ENCODE results near the gene SPATA45. TPM values are rescaled to one million over a fixed set of nuclear protein-coding genes. Genes with fewer than 3 reads are reported as not detected.

SPATA45 gene
- total and polyA plus RNA-seq, 2 of the 8 experiments (the other 6 are each of a cell fraction or from before 2014, with no cell fraction given), result 0.21 to 0.65 TPM

GRCh38 chr1:212791676-212792395 is 55.6 kb downstream of the SPATA45 start, which contains the start of the genes NSL1 and TATDN3:
TSS of gene NSL1 (minus strand) at chr1:212791777. CDS start at chr1:212791763, 14 bp downstream.
TSS of gene TATDN3 (plus strand) at chr1:212791894. CDS start at chr1:212791922, 28 bp downstream.
- Histone ChIP-seq H3K18ac (ENCODE audit: extremely low read depth, low read length) (peak within 1 kb of the TSS; percentile 90), H3K56ac (replicated peaks; ENCODE audit: insufficient read length, low read depth, low read length) (peak within 1 kb of the TSS; percentile 24)
- TF ChIP-seq TBP (IDR thresholded peaks at IDR 0.05; ENCODE audit: low read depth, low read length), result peak; percentile 97
- TF ChIP-seq YY1 (IDR thresholded peaks at IDR 0.05; ENCODE audit: low read depth, low read length), result peak; percentile 98
- peak in 1 of 2 experiments; percentile 28; a peak in 1 of 4 replicates for TF ChIP-seq HDAC2 (IDR thresholded peaks at IDR 0.05; ENCODE audit: borderline replicate concordance in 1 of 2, low read depth in 2 of 2, low read length in 2 of 2)
- TF ChIP-seq CHD2 (IDR thresholded peaks at IDR 0.05; ENCODE audit: low read length), result 0 out of 2 replicates have a peak, but pooled peaks have one; percentile 47
- peak; percentile 88 for TF ChIP-seq PHF8 (conservative IDR thresholded peaks at IDR 0.05; ENCODE audit: low read depth, low read length)
- TF ChIP-seq CBX5 (IDR thresholded peaks at IDR 0.05; ENCODE audit: low read depth, low read length), result no peak
- no peak for TF ChIP-seq USF2 (IDR thresholded peaks at IDR 0.05; ENCODE audit: low read length)
- peak; percentile 66 for TF ChIP-seq SRF (IDR thresholded peaks at IDR 0.05; ENCODE audit: low read depth, low read length)
- peak; percentile 98 for TF ChIP-seq TAF7 (optimal IDR thresholded peaks at IDR 0.05; ENCODE audit: borderline replicate concordance, low read depth, low read length)

More at GRCh38 chr1:212791676-212792395, 55.6 kb downstream of the SPATA45 start, which contains the start of the genes NSL1 and TATDN3:
- Histone ChIP-seq H3K14ac (ENCODE audit: insufficient read length) (no peak within 1 kb of the TSS), H2AK5ac (ENCODE audit: low read depth, low read length) (no peak within 1 kb of the TSS), H2BK5ac (ENCODE audit: low read depth, low read length) (peak within 1 kb of the TSS; percentile 93), H3K9ac (replicated peaks in 1 of 4; ENCODE audit: extremely low read depth in 1 of 4, low read depth in 3 of 4, low read length in 3 of 4) (peak within 1 kb of the TSS; percentile 79 to 94 (median 92)), H4K5ac (ENCODE audit: insufficient read length, low read depth, low read length) (peak within 1 kb of the TSS; percentile 93), H3K4me3 (ENCODE audit: extremely low read depth in 1 of 4, insufficient read depth in 2 of 4, low read depth in 3 of 4, low read length in 4 of 4) (peak within 1 kb of the TSS; percentile 77 to 99 (median 88)), H4K8ac (ENCODE audit: extremely low read depth, insufficient read depth, low read length) (peak within 1 kb of the TSS; percentile 99), H2BK12ac (ENCODE audit: low read depth, low read length) (peak within 1 kb of the TSS; percentile 60; the same call in 1 of the 2 replicates), H3K4me2 (ENCODE audit: insufficient read depth in 1 of 2, low read depth in 2 of 2, low read length in 2 of 2) (peak within 1 kb of the TSS; percentile 60 to 87), H3K4ac (replicated peaks; ENCODE audit: insufficient read length, low read depth, low read length) (no peak within 1 kb of the TSS), H3K36me3 (ENCODE audit: control insufficient read depth in 2 of 4, insufficient read depth in 4 of 4, low read length in 3 of 4) (peaks cover 0 to 9% (median 3%) of the 10 kb centered on the region in 4 experiments; a peak in 4 of 8 replicates), H2BK120ac (replicated peaks; ENCODE audit: low read depth, low read length) (no peak within 1 kb of the TSS), H4K91ac (replicated peaks; ENCODE audit: insufficient read length, low read length) (peak within 1 kb of the TSS; percentile 83), H4K20me1 (replicated peaks in 1 of 2; ENCODE audit: control insufficient read depth in 1 of 2, insufficient read depth in 2 of 2, low read length in 2 of 2) (no peaks in the 10 kb centered on the region), H3K27me3 (replicated peaks in 1 of 4; ENCODE audit: control insufficient read depth in 3 of 4, extremely low read depth in 1 of 4, insufficient read depth in 3 of 4, low read length in 3 of 4) (no peaks in the 10 kb centered on the region), H3K27ac (ENCODE audit: low read depth, low read length) (peak within 1 kb of the TSS; percentile 94), H2BK20ac (ENCODE audit: low read length) (no peak within 1 kb of the TSS), H3K4me1 (replicated peaks in 1 of 4; ENCODE audit: control insufficient read depth in 3 of 4, insufficient read depth in 4 of 4, low read length in 3 of 4) (peaks cover 0 to 4% (median 0%) of the 10 kb centered on the region in 4 experiments; a peak in 3 of 7 replicates), H2AFZ (ENCODE audit: low read length) (peak within 1 kb of the TSS; percentile 91), H2BK15ac (ENCODE audit: low read length) (no peak within 1 kb of the TSS), H3K23ac (ENCODE audit: insufficient read length) (no peak within 1 kb of the TSS), H3K79me1 (ENCODE audit: low read depth, low read length) (no peaks in the 10 kb centered on the region; the same call in 1 of the 2 replicates), H3K79me2 (ENCODE audit: control insufficient read depth in 1 of 2, insufficient read depth in 2 of 2, low read length in 2 of 2) (peaks cover 0 to 37% of the 10 kb centered on the region in 2 experiments; a peak in 2 of 4 replicates), H3K9me3 (ENCODE audit: insufficient read depth in 2 of 2, low read depth in 1 of 2, low read length in 1 of 2) (no peaks in the 10 kb centered on the region), H3K23me2 (ENCODE audit: low read depth, low read length) (peaks cover 2% of the 10 kb centered on the region; the same call in 1 of the 2 replicates)
- CTCF ChIA-PET (ENCODE audit: partially characterized antibody), result interaction anchor here (0.6 to 2.2 kb wide), 7 partner anchors 19 to 1962 kb away, joined by 3 to 6 read pairs (median 4); no protein-coding TSS in a partner anchor
- 2% methylated on average over 42 of the region's 46 CpGs; no CpG with 5 or more reads in 1 of the 2 experiments for WGBS, 2 experiments (ENCODE audit: extremely low coverage in 1 of 2, insufficient coverage in 1 of 2, insufficient read length in 1 of 2, insufficient replicate concordance in 2 of 2, low coverage in 1 of 2, low lambda C conversion rate in 2 of 2, missing lambda C conversion rate in 1 of 2)
- DNase-seq (ENCODE audit: low read depth in 1 of 2, low spot score in 2 of 2), result peak; percentile 75 to 100
- no peak for FAIRE-seq
- POLR2A ChIA-PET (ENCODE audit: partially characterized antibody), result interaction anchor here (0.6 to 3.3 kb wide), 22 partner anchors 10 to 185 kb away, joined by 3 to 19 read pairs (median 4); partner anchors contain the start of gene FLVCR1

Data from H1 (cell line).